NCI-H774 (cell line): ENCODE data around the gene ARFGEF3.
"Not testable (repeated sequence)": the region's sequence is repeated elsewhere in the genome, so short reads cannot be mapped to it uniquely, and the experiment has no call there.

ENCODE experiments used
- DNase-seq: peaks from one replicate; lab custom pipeline; 2025; lab: John Stamatoyannopoulos, UW

ARFGEF3 gene

GRCh38 chr6:138271451-138271850 lies 109.7 kb downstream of the ARFGEF3 start:
- no peak for DNase-seq

DNA sequence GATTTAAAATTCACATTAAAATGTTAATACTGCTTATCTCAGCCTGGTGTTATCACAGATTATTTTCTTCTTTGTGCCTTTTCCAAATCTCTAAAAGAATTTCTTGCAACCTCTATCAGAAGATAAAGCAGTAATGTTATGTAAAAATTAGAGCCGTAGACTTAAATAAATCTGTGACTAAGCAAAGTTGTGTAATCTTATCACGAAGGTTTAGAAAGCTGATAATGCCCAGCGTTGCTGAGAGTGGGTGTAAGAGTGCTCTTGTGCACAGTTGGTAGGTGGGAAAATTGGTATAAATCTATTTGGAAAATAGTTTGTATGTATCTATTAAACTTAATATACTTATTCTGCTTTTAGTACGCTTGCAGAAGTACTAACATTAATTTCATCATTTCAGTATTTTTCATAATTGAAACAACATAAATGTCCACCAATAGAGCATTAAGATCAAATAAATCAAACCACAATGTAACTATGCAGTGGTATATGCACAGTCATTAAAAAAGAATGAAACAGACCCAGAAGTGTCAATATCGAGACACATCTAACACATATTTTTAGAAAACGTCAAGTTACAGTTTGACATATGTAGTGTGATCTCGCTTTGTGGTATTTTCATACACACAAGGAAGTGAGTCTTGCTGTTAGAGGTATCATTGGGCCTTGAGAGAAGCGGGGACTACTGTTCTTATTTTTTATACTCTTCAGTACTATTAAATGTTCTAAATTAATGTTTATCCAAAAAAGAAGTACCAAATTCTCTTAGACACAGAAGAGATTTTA lies 111.0 kb downstream of the ARFGEF3 start:
- no peak for DNase-seq

DNA sequence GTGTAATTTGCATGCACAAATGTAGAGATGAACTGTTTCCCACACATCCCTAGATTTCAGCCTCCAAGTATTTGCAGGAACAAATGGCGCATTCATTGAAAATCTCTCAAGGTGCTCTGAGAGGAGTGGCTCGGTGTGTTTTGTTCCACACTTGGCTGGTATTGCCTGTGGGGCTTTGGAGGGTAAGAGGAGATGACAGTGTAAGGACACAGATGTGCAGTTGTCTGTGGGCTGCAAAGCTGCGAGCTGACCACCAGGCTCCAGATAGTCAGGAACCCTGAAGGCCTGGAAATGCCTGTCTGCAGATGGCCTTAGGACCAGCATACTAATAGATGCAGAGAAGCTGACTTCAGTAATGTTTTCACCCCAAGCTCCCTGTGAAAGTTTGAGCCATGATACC lies 114.2 kb downstream of the ARFGEF3 start:
- no peak for DNase-seq

- no peak for DNase-seq
These were observed 116.1 kb downstream of the ARFGEF3 start for GRCh38 chr6:138277835-138278234.

DNA sequence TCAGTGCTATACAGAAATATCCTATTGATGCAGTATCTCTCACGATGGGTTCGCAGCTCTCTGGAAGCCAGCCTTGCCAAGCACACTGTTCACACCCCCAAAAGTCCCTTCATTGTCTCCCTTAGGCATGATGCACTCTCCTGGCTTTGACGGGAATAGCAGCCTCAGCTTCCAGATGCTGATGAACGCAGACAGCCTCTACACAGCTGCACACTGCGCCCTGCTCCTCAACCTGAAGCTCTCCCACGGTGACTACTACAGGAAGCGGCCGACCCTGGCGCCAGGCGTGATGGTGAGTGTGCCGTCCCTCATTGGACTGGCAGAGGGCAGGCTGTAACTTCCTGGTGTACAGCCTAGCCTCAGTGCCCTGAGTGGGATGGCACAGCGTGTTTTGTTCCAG lies 116.6 kb downstream of the ARFGEF3 start:
- DNase-seq, result no peak

DNA sequence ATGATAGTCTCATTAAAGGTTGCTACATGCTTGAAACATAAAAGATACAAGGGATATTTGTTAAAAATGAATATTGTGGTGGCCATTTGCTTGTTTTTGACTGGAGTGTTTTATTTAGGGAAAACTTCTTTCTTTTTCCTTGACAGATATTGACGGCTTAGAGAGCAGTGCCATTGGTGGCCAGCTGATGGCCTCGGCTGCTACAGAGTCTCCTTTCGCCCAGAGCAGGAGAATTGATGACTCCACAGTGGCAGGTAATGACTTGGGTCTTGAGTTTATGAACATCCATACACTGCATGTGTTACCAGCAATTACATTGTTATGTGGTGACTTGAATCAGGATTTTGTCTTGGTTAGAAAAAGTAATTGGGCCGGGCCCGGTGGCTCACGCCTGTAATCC lies 124.1 kb downstream of the ARFGEF3 start:
- no peak for DNase-seq

GRCh38 chr6:138286698-138287097 lies 125.0 kb downstream of the ARFGEF3 start:
- DNase-seq, result no peak

DNA sequence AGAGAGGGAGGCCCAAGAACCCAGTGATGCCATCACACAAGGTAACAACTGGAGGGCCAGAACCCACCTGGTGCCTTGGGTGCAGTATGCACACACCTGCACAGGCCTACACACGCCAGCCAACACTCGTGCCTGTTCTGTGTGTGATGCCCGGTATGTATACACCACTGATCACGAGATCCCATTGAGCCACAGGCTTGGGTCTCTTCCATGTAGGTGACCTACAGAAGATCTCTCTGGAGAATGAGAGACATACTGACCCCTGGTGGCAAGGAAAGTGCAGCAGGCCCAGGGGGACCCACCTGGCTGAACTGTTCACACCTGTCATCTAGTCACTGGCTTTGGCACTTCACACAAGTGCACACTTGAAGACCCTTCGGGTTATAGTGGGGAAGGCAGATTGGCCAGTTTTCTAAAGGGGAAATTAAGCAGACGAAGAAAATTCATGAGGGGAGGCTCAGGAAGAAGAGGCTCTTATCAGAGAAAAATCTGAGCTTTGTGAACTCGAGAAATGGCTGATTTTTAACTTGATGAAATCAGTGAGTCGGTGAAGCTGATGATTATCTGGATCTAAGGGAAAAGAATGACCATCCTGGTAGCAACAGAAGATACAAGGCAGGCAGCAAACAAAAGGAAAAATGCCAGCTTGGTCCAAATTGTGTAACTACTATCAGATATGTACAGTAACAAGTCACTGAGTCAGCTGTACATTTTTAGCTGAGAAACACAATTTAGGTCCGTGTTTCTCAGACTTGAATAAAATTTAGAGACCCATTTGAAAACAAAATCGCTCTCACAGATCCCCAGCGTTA lies 125.6 kb downstream of the ARFGEF3 start:
- DNase-seq, result peak; percentile 65

- not testable (repeated sequence) for DNase-seq
These were observed 126.8 kb downstream of the ARFGEF3 start for GRCh38 chr6:138288428-138289085.

- DNase-seq, result peak; percentile 8
These were observed 128.0 kb downstream of the ARFGEF3 start for GRCh38 chr6:138289739-138290138.

DNA sequence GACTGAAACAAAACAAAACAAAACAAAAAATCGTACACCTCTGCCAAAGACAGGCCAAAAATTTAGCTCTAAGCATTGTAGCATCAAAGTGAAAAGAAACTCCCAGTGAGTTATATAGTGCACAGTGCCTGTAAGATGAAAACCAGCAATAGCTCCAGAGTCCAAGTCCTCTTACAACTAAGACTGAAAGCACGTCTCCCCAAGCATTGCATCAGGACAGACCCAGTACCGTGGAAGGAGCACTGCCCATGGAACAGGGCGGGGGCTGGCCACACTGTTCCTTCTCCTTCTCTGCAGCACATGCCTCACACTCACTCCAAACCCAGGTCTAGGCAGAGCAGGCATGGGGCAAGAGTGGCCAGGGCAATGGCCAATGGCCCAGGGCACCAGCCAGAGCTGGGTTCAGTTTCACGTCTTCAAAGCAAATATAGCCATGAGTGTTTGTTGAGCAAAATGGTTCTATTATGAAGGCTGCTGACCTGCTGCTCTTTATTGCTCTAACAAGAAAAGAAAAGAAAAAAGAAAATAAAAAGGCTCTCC lies 128.8 kb downstream of the ARFGEF3 start:
- DNase-seq, result no peak

DNA sequence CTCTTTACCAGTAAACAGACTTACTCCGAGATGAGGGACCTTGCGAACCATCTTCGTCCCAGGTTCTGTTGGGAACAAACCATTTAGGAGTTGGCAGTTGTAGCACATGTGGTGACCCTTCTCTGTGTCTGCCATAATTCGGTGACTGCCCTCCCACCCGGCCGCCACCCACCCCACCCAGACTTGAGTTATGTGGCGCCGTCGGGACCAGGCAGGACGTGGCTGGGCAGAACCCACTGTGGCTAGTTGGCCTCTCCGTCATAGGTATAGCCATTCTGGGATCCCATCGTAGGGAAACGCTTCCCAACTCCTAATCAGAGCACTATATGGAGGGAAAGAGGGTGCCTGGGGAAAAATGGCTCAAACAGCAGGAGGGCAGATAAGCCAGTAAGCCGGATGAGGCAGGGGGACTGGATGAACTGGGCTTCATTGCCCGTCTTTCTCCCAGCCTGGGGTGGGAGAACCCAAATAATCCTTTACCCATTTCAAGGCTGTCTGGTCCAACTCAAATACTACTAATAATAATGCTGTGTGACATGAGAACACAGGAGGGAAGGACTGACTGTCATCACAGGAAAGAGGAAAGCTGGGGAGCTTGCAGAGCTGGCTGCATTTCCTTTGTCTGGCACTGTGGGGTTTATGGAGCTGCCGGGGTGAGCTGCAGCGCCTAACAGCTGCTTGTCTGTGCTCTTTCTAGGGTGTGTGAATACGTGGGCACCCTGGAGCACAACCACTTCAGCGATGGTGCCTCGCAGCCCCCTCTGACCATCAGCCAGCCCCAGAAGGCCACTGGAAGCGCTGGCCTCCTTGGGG lies 129.5 kb downstream of the ARFGEF3 start:
- DNase-seq, result no peak

DNA sequence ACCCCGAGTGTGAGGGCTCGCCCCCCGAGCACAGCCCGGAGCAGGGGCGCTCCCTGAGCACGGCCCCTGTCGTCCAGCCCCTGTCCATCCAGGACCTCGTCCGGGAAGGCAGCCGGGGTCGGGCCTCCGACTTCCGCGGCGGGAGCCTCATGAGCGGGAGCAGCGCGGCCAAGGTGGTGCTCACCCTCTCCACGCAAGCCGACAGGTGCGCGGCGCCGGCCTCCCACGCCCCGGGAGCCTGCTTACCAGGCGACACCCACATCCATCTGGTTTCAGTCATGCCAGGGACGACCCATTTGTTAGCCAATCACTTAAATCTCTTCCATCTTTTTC lies 130.1 kb downstream of the ARFGEF3 start:
- DNase-seq, result no peak

DNA sequence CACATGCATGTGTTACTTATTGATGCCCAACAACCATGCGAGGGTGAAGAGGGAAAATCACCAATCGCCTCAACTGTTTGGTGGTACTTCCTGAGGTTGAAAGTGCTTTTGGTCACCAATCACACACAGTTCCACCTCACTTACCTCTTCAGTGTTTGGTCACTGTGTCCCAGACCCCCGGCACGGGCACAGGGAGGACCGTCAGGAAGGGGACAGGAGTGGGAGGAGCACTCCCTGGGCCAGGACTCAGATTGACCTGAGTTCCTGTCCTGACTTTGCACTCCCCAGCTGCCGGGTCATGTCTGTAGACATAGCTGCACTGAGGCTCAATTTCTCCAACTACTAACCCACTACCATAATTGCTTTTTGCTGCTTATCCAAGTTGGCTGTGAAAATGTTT lies 130.7 kb downstream of the ARFGEF3 start:
- DNase-seq, result no peak

- DNase-seq, result no peak
These were observed 132.0 kb downstream of the ARFGEF3 start for GRCh38 chr6:138293428-138294395.

DNA sequence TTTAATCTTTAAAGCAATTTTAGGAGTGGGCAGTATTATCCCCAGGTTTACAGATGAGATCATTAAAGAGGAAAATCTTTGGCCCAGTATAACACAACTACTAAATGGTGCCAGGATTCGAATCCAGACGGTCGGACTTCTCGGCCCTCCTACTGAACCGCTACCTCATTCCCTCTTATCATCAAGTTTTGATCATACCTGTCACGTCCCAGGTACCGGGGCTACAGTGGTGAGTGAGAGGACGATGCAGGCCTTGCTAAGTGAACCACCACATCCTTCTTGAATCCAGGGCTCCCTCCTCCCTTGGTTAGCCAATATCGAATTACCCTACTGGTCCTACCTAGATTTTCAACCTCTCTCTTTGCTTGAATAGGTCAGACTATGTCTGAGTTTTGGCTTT lies 134.6 kb downstream of the ARFGEF3 start:
- no peak for DNase-seq

- DNase-seq, result no peak
These were observed 135.0 kb downstream of the ARFGEF3 start for GRCh38 chr6:138296786-138297185.

DNA sequence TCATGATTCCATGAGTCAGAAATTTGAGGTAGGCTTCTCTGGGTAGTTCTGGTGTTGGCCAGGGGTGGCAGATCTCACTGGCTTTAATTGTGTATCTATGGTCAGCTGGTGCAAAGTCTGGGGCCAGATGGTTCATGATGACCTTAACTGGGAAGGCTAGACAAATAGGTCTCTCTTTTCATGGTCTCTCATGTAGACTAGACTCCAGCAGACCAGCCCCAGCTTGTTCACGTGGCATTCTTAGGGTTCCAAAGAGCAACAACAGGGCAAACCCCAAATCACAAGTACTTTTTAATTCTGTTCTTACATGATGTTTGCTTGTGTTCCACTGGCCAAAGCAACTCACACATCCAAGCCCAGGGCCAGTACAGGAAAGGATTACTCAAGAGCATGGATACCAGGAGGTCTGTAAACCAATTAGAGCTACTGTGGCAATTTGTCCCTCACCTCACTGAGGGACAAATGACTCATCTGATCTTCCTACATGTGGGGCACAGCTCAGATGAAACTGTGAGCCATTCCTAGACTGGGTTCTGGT lies 136.1 kb downstream of the ARFGEF3 start:
- DNase-seq, result no peak

- DNase-seq, result no peak
These were observed 138.7 kb downstream of the ARFGEF3 start for GRCh38 chr6:138300469-138300868.

DNA sequence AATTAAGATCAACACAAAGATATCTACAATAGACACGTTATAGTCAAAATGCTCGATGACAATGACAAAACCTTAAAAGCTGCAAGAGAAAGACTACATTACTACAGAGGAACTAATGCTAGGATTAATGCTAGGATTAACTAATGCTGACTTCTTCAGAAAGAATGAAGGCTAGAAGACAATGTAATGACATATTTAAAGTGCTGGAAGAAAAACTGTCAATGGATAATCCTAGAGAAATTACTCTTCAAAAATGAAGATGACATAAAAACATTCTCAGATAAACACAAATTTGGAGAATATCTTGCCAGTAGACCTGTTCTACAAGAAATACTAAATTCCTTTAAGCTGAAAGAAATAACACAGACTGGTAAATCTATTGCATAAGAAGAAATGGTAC lies 140.8 kb downstream of the ARFGEF3 start:
- no peak for DNase-seq
